Suprapubic skin (tissue), 4 donors: ENCODE data around the gene CTNNA2. TPM values are rescaled to one million over a fixed set of nuclear protein-coding genes. Genes with fewer than 3 reads are reported as not detected.
A peak's percentile ranks its signal among the peaks of the same experiment; 100 is the strongest.

Source experiments
- DNase-seq, 2 donors: peaks; one replicate each; pipeline ENCODE4 v3.0.0-alpha.2; 2019; ENCODE audit warnings: low spot score in 2 of 2
- H3K27ac ChIP-seq: fragments of 200-600 bp; sonication (generic); one replicate; pipeline ENCODE4 v1.5.1; 2019
- H3K27me3 ChIP-seq: fragments of 200-600 bp; sonication (generic); one replicate; pipeline ENCODE4 v1.5.1; 2019
- H3K36me3 ChIP-seq: fragments of 200-600 bp; sonication (generic); one replicate; pipeline ENCODE4 v1.5.1; 2019
- H3K4me1 ChIP-seq: fragments of 200-600 bp; sonication (generic); one replicate; pipeline ENCODE4 v1.5.1; 2019
- H3K4me3 ChIP-seq: fragments of 200-600 bp; sonication (generic); one replicate; pipeline ENCODE4 v1.5.1; 2019; ENCODE audit warnings: mild to moderate bottlenecking
- H3K9me3 ChIP-seq: fragments of 200-600 bp; sonication (generic); one replicate; pipeline ENCODE4 v1.5.1; 2019
- EP300 ChIP-seq: sonication (generic); formaldehyde crosslinking; IDR thresholded peaks from one replicate; pipeline ENCODE4 v1.6.1; 2017; ENCODE audit warnings: antibody characterized with exemption
- POLR2A ChIP-seq, 2 donors: fragments of 450-650 bp; IDR thresholded peaks; one replicate each; pipeline ENCODE4 v1.6.1; 2017; ENCODE audit warnings: antibody characterized with exemption in 2 of 2, mild to moderate bottlenecking in 2 of 2, moderate library complexity in 2 of 2
- POLR2AphosphoS5 ChIP-seq, 3 donors: sonication (generic); formaldehyde crosslinking; IDR thresholded peaks; one replicate each; pipeline ENCODE4 v1.6.1; 2017; ENCODE audit warnings: antibody characterized with exemption in 3 of 3
- WGBS: methylation state at CpG from one replicate; pipeline ENCODE4 v1.1.5; 2018; 5-methylcytosine and 5-hydroxymethylcytosine counted together
- total RNA-seq, 4 donors: library from RNA; depleted of rRNA; stranded (reverse); fragments of >200 nt; gene quantifications; one replicate each; pipeline ENCODE4 v1.1.0, GENCODE V29; 2016
- TF ChIP-seq, protein P1 (sequence below), 2 donors: fragments of 200-600 bp in 1 of 2; fragments of 450-650 bp in 1 of 2; sonication (generic) in 1 of 2; IDR thresholded peaks; one replicate each; pipeline ENCODE4 v1.5.1; 2016 to 2019; ENCODE audit warnings: antibody characterized with exemption in 2 of 2, mild to moderate bottlenecking in 1 of 2, moderate library complexity in 1 of 2

Gene CTNNA2
- total RNA-seq, 4 donors from 2014 or later: 0.15 to 0.21 TPM; not detected in 2

DNA sequence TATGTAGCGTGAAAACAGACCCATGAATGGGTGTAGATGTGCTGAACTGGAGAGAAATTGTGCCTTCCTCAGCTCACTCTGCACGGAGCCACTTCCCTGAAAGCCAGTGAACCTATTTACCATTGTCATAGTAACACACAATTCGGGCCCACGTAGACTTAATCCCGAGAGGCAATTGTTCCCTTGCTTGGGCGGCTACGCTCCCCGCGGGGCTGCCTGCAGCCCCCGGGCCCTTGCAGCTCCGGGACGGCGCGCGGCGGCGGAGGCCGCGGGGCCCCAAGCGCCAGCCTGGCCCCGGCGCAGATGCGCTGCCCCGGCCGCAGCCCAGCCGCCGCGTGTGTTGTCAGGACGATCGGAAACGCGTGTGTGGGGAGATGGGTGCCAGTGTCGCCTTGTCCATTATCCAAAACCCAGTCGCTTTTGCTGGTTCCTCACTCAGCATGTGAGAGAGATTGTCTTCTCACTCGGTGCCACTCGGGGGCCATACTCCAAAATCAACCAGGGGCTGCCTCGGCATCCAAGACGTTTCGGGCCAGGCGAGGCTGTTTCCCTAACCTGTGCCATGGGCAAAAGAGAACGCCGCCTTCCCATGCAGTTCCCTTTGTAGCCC lies 809.6 kb downstream of the CTNNA2 start:
- TF ChIP-seq, protein P1, sequence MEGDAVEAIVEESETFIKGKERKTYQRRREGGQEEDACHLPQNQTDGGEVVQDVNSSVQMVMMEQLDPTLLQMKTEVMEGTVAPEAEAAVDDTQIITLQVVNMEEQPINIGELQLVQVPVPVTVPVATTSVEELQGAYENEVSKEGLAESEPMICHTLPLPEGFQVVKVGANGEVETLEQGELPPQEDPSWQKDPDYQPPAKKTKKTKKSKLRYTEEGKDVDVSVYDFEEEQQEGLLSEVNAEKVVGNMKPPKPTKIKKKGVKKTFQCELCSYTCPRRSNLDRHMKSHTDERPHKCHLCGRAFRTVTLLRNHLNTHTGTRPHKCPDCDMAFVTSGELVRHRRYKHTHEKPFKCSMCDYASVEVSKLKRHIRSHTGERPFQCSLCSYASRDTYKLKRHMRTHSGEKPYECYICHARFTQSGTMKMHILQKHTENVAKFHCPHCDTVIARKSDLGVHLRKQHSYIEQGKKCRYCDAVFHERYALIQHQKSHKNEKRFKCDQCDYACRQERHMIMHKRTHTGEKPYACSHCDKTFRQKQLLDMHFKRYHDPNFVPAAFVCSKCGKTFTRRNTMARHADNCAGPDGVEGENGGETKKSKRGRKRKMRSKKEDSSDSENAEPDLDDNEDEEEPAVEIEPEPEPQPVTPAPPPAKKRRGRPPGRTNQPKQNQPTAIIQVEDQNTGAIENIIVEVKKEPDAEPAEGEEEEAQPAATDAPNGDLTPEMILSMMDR (IDR thresholded peaks at IDR 0.05): no peak
- TF ChIP-seq POLR2A (IDR thresholded peaks at IDR 0.05): no peak
- TF ChIP-seq POLR2AphosphoS5 (IDR thresholded peaks at IDR 0.05): no peak
- no peak for TF ChIP-seq EP300
- Histone ChIP-seq H3K36me3 (no peaks in the 10 kb centered on the region), H3K4me1 (no peaks in the 10 kb centered on the region), H3K4me3 (no peak overlapping the region), H3K27me3 (peaks cover 17% of the 10 kb centered on the region), H3K9me3 (no peaks in the 10 kb centered on the region), H3K27ac (no peak overlapping the region)
- DNase-seq: peak in 1 of 2 donors; percentile 77
- WGBS: 8% methylated on average over 22 of the region's 42 CpGs

DNA sequence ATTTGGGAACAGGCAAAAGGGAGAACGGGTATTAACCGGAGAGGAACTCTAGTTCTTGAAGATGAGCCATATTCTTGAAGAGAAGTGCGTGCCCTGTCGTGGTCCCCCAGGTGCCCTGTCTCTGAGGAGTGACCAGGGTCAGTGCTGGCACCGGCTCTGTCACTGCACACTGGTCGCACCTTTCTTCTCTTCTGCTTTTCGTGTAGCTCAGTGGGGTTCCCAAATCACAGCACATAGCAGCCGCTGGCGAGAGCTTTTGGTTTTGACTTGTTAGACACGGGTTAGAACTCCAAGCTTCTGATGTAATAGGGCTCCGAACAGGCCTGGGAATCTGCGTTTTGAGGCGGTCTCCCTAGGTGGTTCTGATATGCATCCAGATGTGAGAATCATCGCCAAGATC lies 810.1 kb downstream of the CTNNA2 start:
- Histone ChIP-seq H3K36me3 (no peaks in the 10 kb centered on the region), H3K4me1 (no peaks in the 10 kb centered on the region), H3K4me3 (no peak overlapping the region), H3K27me3 (peaks cover 17% of the 10 kb centered on the region), H3K27ac (no peak overlapping the region), H3K9me3 (no peaks in the 10 kb centered on the region)
- no peak for TF ChIP-seq POLR2A (IDR thresholded peaks at IDR 0.05)
- TF ChIP-seq, protein P1 (IDR thresholded peaks at IDR 0.05): no peak
- TF ChIP-seq POLR2AphosphoS5 (IDR thresholded peaks at IDR 0.05): no peak
- 49% methylated on average over 8 of the region's 14 CpGs for WGBS
- DNase-seq: no peak

DNA sequence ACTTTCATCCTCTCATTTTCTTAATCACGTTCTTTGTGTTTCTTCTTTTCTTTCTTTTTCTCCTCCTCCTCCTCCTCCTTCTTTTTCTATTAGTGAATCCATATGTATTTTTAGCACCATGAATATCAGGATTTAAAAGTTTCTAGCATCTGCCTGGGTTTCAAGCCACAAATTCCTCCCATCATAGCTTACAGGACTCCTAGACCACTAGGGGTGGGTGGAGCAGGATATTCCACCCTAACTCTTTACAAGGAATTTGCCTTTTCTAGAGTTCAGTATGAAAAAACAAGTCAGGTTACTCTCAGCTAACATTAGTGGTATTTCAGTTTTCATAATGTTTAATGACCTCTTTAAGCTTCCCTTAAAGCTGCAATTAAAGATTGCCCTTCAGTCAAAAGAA lies 810.8 kb downstream of the CTNNA2 start:
- H3K9me3 ChIP-seq: no peaks in the 10 kb centered on the region
- no peak for DNase-seq
- no peak overlapping the region for H3K27ac ChIP-seq
- no peak for TF ChIP-seq POLR2A (IDR thresholded peaks at IDR 0.05)
- peaks cover 17% of the 10 kb centered on the region for H3K27me3 ChIP-seq
- H3K36me3 ChIP-seq: no peaks in the 10 kb centered on the region
- 52% methylated on average over 1 of the region's 1 CpG for WGBS
- no peak overlapping the region for H3K4me3 ChIP-seq
- H3K4me1 ChIP-seq: no peaks in the 10 kb centered on the region

DNA sequence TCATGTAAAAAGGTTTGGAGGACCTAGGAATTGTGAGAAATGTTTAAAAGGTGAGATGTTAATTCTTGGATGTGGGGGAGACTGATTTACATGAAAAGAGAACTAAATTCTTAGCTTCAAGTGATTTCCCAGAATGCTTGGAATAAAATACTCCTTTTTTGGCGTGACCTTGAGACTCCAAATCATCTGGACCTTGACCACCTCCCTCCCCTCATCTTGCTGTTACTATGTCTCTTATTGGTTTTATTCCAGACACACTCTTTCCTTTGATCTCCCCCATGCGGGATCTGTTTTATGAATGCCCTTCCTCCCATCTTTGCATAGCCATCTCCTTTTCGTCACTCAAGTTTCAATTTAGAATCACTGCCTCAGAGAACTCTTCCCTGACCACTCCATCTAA lies 811.7 kb downstream of the CTNNA2 start:
- no peaks in the 10 kb centered on the region for H3K4me1 ChIP-seq
- H3K27me3 ChIP-seq: peaks cover 17% of the 10 kb centered on the region
- no peak overlapping the region for H3K27ac ChIP-seq
- TF ChIP-seq, protein P1 (IDR thresholded peaks at IDR 0.05): no peak
- TF ChIP-seq EP300 (no peak), POLR2AphosphoS5 (IDR thresholded peaks at IDR 0.05) (no peak), POLR2A (IDR thresholded peaks at IDR 0.05) (no peak)
- no peak overlapping the region for H3K4me3 ChIP-seq
- H3K36me3 ChIP-seq: no peaks in the 10 kb centered on the region
- no peaks in the 10 kb centered on the region for H3K9me3 ChIP-seq
- WGBS: 68% methylated on average over 3 of the region's 3 CpGs
- no peak for DNase-seq

DNA sequence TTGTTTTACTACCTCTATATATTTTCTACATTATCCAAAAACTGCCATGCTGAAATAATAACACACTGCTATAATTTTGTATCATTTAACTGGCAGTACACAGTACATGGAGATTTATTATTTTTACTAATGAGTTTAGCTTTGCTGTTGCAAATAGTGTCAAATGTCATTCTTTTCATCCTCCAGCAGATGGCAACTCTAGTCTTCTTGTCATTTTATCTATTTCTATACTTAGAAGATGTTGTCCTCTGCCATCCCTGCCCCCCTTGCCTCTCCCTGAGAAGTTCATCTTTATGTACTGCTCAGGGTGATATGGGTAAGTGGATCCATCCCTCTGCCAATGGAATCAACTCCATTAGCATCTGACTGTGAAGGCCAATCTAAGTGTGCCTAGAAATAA lies 813.4 kb downstream of the CTNNA2 start:
- no peak overlapping the region for H3K27ac ChIP-seq
- peaks cover 17% of the 10 kb centered on the region for H3K27me3 ChIP-seq
- no peaks in the 10 kb centered on the region for H3K36me3 ChIP-seq
- H3K4me3 ChIP-seq: no peak overlapping the region
- H3K9me3 ChIP-seq: no peaks in the 10 kb centered on the region
- TF ChIP-seq, protein P1 (IDR thresholded peaks at IDR 0.05): no peak
- TF ChIP-seq EP300 (no peak), POLR2A (IDR thresholded peaks at IDR 0.05) (no peak), POLR2AphosphoS5 (IDR thresholded peaks at IDR 0.05) (no peak)
- no peak for DNase-seq
- no peaks in the 10 kb centered on the region for H3K4me1 ChIP-seq

DNA sequence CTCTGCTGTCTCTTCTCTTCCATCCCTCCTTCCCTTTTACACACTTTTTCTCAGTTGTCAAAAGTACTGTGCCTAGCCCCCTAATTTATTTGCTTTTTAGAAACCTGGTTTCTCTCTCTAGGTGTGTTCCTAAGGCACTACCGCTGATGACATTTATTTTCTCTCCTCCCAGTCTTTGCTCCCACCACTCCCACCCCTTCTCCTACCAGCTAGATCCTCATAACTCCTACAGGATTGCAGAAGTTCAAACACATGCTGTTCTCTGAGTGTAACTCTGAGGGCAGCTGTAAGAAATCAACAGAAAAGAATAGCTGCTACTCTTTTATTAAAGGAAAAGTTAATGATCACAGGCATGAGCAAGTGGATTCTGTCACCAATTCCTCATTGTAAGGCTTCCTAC lies 814.0 kb downstream of the CTNNA2 start:
- no peak for DNase-seq
- Histone ChIP-seq H3K9me3 (no peaks in the 10 kb centered on the region), H3K27me3 (peaks cover 17% of the 10 kb centered on the region), H3K36me3 (no peaks in the 10 kb centered on the region), H3K4me3 (no peak overlapping the region), H3K27ac (no peak overlapping the region), H3K4me1 (no peaks in the 10 kb centered on the region)
- TF ChIP-seq EP300 (no peak), POLR2A (IDR thresholded peaks at IDR 0.05) (no peak)
- TF ChIP-seq, protein P1 (IDR thresholded peaks at IDR 0.05): no peak
- 50% methylated on average over 1 of the region's 1 CpG for WGBS
